Epithelial cell of esophagus (primary cell): ENCODE data around the gene SND1.

Experiments
- DNase-seq: peaks from one replicate; pipeline ENCODE4 v3.0.0; 2010; ENCODE audit warnings: low read depth
- H3K4me3 ChIP-seq: 2 replicates; pipeline ENCODE4 v1.5.1; 2011; ENCODE audit warnings: mild to moderate bottlenecking, low read length, control low read depth
- CTCF ChIP-seq: IDR thresholded peaks from 2 replicates; pipeline ENCODE4 v1.5.1; 2011; ENCODE audit warnings: low read depth, mild to moderate bottlenecking, low read length, control low read depth, inconsistent platforms; ENCODE audit not compliant: insufficient read depth; ENCODE audit errors: missing control alignments

The SND1 gene

GRCh38 chr7:127820732-127821085 is 168.7 kb downstream of the SND1 start:
- no peak for TF ChIP-seq CTCF
- H3K4me3 ChIP-seq, result no peak overlapping the region
- DNase-seq, result no peak

GRCh38 chr7:127821146-127821545 is 169.2 kb downstream of the SND1 start:
- no peak overlapping the region for H3K4me3 ChIP-seq
- TF ChIP-seq CTCF, result no peak
- DNase-seq, result no peak

- DNase-seq, result peak; percentile 91
- no peak for TF ChIP-seq CTCF
- H3K4me3 ChIP-seq, result no peak overlapping the region
Measured at GRCh38 chr7:127822822-127823508, 171.0 kb downstream of the SND1 start.

GRCh38 chr7:127824682-127825081 is 172.7 kb downstream of the SND1 start:
- DNase-seq, result no peak
- no peak overlapping the region for H3K4me3 ChIP-seq
- no peak for TF ChIP-seq CTCF

GRCh38 chr7:127828843-127829500 is 177.0 kb downstream of the SND1 start:
- DNase-seq, result no peak
- TF ChIP-seq CTCF, result no peak
- H3K4me3 ChIP-seq, result no peak overlapping the region

- no peak for DNase-seq
- no peak overlapping the region for H3K4me3 ChIP-seq
- TF ChIP-seq CTCF, result no peak
Measured at GRCh38 chr7:127831318-127832219, 179.6 kb downstream of the SND1 start.
